22Rv1 (cell line): ENCODE data around the gene CLEC9A.

ENCODE experiments used
- CTCF ChIP-seq: fragments of 450-650 bp; IDR thresholded peaks from 2 replicates; pipeline ENCODE4 v1.5.1; 2017; ENCODE audit warnings: mild to moderate bottlenecking
- ZFX ChIP-seq: fragments of 450-650 bp; IDR thresholded peaks from 2 replicates; pipeline ENCODE4 v1.6.1; 2017; ENCODE audit warnings: antibody characterized with exemption, borderline replicate concordance

GRCh38 chr12:10015450-10015849 is 15.0 kb upstream of the CLEC9A start:
- TF ChIP-seq CTCF (no peak), ZFX (no peak)
